DND-41 (cell line): ENCODE measurements around the gene OSBPL9.

Experiments
- CTCF ChIP-seq: IDR thresholded peaks from 2 replicates; pipeline ENCODE4 v1.5.1; 2012; ENCODE audit warnings: borderline replicate concordance, low read length, moderate library complexity, mild to moderate bottlenecking; ENCODE audit not compliant: poor library complexity, severe bottlenecking; ENCODE audit errors: extremely low read depth
- EZH2 ChIP-seq: IDR thresholded peaks from 3 replicates; pipeline ENCODE4 v1.6.1; 2012; ENCODE audit warnings: borderline replicate concordance, low read depth, mild to moderate bottlenecking, moderate library complexity, low read length, inconsistent platforms; ENCODE audit not compliant: severe bottlenecking

GRCh38 chr1:51733793-51734522 is 117.1 kb downstream of the OSBPL9 start:
- TF ChIP-seq CTCF: no peak
- TF ChIP-seq EZH2: no peak
